ENCODE measurements around the gene HSPBP1.

DNA sequence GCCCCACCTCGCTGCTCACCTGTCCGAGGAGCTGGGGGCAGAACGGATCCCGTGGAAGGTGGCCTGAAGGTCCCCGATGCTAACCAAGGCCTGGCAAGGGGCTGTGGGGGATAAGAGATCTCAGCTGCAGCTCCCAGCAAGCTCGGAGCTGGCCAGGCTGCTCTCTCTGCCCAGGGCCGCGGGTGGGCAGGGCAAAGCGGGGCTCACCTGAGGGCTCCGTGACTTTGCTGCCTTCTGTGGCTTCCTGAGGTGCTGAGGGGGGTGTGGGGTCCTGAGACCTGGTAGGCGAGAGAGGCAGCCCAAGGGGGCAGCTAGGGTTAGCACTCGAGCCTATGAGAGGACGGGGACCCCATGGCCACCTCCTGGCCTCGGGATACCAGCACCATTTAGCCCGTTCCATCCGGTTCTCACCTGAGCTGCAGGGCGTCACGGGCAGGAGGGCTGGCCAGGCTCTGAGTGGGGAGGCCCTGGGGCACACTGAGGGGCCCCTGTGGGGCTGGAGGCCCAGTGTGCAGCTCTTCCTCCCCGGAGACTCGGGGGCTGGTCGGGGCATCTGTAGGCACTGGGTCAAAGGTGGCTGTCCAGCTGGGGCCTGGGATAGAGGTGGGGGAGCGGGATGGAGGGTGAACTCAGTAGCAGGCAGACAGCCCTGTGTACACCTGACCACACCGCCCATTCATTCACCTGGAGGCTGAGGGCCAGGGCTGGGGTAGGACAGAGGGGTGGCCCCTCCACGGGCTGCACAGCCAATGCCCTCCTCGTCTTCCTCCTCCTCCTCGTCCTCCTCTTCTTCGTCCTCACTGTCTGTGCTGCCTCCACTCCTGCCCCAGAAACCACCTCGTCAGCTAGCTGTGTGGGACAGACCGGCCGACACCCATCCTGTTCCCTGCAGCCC is 48.3 kb downstream of the HSPBP1 start:
- no peak for TF ChIP-seq ELF4 (CRISPR knock-in tag; IDR thresholded peaks at IDR 0.05; ENCODE audit: low read depth)
- TF ChIP-seq, protein P1, sequence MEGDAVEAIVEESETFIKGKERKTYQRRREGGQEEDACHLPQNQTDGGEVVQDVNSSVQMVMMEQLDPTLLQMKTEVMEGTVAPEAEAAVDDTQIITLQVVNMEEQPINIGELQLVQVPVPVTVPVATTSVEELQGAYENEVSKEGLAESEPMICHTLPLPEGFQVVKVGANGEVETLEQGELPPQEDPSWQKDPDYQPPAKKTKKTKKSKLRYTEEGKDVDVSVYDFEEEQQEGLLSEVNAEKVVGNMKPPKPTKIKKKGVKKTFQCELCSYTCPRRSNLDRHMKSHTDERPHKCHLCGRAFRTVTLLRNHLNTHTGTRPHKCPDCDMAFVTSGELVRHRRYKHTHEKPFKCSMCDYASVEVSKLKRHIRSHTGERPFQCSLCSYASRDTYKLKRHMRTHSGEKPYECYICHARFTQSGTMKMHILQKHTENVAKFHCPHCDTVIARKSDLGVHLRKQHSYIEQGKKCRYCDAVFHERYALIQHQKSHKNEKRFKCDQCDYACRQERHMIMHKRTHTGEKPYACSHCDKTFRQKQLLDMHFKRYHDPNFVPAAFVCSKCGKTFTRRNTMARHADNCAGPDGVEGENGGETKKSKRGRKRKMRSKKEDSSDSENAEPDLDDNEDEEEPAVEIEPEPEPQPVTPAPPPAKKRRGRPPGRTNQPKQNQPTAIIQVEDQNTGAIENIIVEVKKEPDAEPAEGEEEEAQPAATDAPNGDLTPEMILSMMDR (IDR thresholded peaks at IDR 0.05): no peak
- TF ChIP-seq, protein P2, sequence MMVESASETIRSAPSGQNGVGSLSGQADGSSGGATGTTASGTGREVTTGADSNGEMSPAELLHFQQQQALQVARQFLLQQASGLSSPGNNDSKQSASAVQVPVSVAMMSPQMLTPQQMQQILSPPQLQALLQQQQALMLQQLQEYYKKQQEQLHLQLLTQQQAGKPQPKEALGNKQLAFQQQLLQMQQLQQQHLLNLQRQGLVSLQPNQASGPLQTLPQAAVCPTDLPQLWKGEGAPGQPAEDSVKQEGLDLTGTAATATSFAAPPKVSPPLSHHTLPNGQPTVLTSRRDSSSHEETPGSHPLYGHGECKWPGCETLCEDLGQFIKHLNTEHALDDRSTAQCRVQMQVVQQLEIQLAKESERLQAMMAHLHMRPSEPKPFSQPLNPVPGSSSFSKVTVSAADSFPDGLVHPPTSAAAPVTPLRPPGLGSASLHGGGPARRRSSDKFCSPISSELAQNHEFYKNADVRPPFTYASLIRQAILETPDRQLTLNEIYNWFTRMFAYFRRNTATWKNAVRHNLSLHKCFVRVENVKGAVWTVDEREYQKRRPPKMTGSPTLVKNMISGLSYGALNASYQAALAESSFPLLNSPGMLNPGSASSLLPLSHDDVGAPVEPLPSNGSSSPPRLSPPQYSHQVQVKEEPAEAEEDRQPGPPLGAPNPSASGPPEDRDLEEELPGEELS (CRISPR knock-in tag; IDR thresholded peaks at IDR 0.05): no peak
- TF ChIP-seq TEAD4 (CRISPR knock-in tag; IDR thresholded peaks at IDR 0.05): no peak
- TF ChIP-seq, protein P3, sequence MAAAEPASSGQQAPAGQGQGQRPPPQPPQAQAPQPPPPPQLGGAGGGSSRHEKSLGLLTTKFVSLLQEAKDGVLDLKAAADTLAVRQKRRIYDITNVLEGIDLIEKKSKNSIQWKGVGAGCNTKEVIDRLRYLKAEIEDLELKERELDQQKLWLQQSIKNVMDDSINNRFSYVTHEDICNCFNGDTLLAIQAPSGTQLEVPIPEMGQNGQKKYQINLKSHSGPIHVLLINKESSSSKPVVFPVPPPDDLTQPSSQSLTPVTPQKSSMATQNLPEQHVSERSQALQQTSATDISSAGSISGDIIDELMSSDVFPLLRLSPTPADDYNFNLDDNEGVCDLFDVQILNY (CRISPR knock-in tag; IDR thresholded peaks at IDR 0.05): no peak
- TF ChIP-seq, protein P4, sequence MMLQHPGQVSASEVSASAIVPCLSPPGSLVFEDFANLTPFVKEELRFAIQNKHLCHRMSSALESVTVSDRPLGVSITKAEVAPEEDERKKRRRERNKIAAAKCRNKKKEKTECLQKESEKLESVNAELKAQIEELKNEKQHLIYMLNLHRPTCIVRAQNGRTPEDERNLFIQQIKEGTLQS (CRISPR knock-in tag; conservative IDR thresholded peaks at IDR 0.05): no peak
- no peak for TF ChIP-seq FOXK1 (CRISPR knock-in tag; IDR thresholded peaks at IDR 0.05)
- TF ChIP-seq ZBTB21 (CRISPR knock-in tag; IDR thresholded peaks at IDR 0.05; ENCODE audit: borderline replicate concordance): no peak
- TF ChIP-seq JUN (CRISPR knock-in tag; IDR thresholded peaks at IDR 0.05): no peak
- TF ChIP-seq, protein P5, sequence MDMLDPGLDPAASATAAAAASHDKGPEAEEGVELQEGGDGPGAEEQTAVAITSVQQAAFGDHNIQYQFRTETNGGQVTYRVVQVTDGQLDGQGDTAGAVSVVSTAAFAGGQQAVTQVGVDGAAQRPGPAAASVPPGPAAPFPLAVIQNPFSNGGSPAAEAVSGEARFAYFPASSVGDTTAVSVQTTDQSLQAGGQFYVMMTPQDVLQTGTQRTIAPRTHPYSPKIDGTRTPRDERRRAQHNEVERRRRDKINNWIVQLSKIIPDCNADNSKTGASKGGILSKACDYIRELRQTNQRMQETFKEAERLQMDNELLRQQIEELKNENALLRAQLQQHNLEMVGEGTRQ (CRISPR knock-in tag; IDR thresholded peaks at IDR 0.05): no peak
- no peak for TF ChIP-seq ATF1 (CRISPR knock-in tag; IDR thresholded peaks at IDR 0.05)
- no peak for TF ChIP-seq NR2C2 (CRISPR knock-in tag; IDR thresholded peaks at IDR 0.05)
